Heart left ventricle (tissue), 16 donors: ENCODE results near the gene HIP1. TPM values are rescaled to one million over a fixed set of nuclear protein-coding genes. Genes with fewer than 3 reads are reported as not detected.
A peak's percentile ranks its signal among the peaks of the same experiment; 100 is the strongest.
"Not testable (repeated sequence)": the region's sequence is repeated elsewhere in the genome, so short reads cannot be mapped to it uniquely, and the experiment has no call there.

Source experiments
- ATAC-seq, 4 donors: fragments of 200-7000 bp; cut with Tn5 transposase; one replicate each; pipeline ENCODE4 v1.9.1; 2020 to 2022; ENCODE audit warnings: moderate library complexity in 4 of 4, mild to moderate bottlenecking in 3 of 4, moderate number of reproducible peaks in 1 of 4
- DNase-seq, 5 donors: peaks; one replicate each; pipeline ENCODE4 v3.0.0-alpha.2; 2020
- H3K27ac ChIP-seq, 12 donors: fragments of 200-600 bp; sonication (generic) in 4 of 12; one replicate each; pipeline versions ENCODE4 v1.5.0 to v1.8.0; 2016 to 2022; ENCODE audit warnings: mild to moderate bottlenecking in 2 of 12
- H3K27me3 ChIP-seq, 9 donors: fragments of 200-600 bp; sonication (generic) in 2 of 9; one replicate each; pipeline versions ENCODE4 v1.5.1 to v1.8.0; 2016 to 2022; ENCODE audit warnings: mild to moderate bottlenecking in 3 of 9
- H3K36me3 ChIP-seq, 9 donors: fragments of 200-600 bp; sonication (generic) in 2 of 9; one replicate each; pipeline versions ENCODE4 v1.5.0 to v1.8.0; 2018 to 2022; ENCODE audit warnings: mild to moderate bottlenecking in 2 of 9
- H3K4me1 ChIP-seq, 12 donors: fragments of 200-600 bp; sonication (generic) in 4 of 12; one replicate each; pipeline versions ENCODE4 v1.5.0 to v1.8.0; 2016 to 2022; ENCODE audit warnings: mild to moderate bottlenecking in 3 of 12
- H3K4me3 ChIP-seq, 12 donors: fragments of 200-600 bp; sonication (generic) in 4 of 12; one replicate each; pipeline versions ENCODE4 v1.5.0 to v1.8.0; 2017 to 2022; ENCODE audit warnings: mild to moderate bottlenecking in 9 of 12, moderate library complexity in 4 of 12
- H3K9me3 ChIP-seq, 12 donors: fragments of 200-600 bp; sonication (generic) in 4 of 12; one replicate each; pipeline versions ENCODE4 v1.5.0 to v1.8.0; 2016 to 2022; ENCODE audit warnings: mild to moderate bottlenecking in 1 of 12
- CTCF ChIP-seq, 12 donors: fragments of 200-600 bp; sonication (generic) in 4 of 12; IDR thresholded peaks; one replicate each; pipeline versions ENCODE4 v1.5.0 to v1.8.0; 2018 to 2022; ENCODE audit warnings: antibody characterized with exemption in 12 of 12, mild to moderate bottlenecking in 5 of 12
- POLR2A ChIP-seq, 2 donors: fragments of 450-650 bp; IDR thresholded peaks; one replicate each; pipeline ENCODE4 v1.6.1; 2017; ENCODE audit warnings: antibody characterized with exemption in 2 of 2, mild to moderate bottlenecking in 2 of 2, moderate library complexity in 2 of 2
- WGBS, 4 donors: extraction: QIAGEN DNeasy Blood & Tissue Kit in 2 of 4; methylation state at CpG; one replicate each; pipeline versions ENCODE4 v1.1.5 to v1.1.7; 2013 to 2018; 5-methylcytosine and 5-hydroxymethylcytosine counted together
- intact Hi-C, 10 donors: fragments of 100-400 bp; cut with DNase I; formaldehyde crosslinking; loops; one replicate each; pipeline versions ENCODE4 v1.11.1 to v1.14.2; 2022
- polyA plus RNA-seq, 2 donors: library from polyadenylated mRNA; stranded (reverse); fragments of 200-250 nt; gene quantifications; one replicate each; pipeline ENCODE4 v1.2.3, GENCODE V29; 2013
- total RNA-seq, 9 donors: library from RNA; depleted of rRNA in 2 of 9; stranded (reverse); fragments of >200 nt in 2 of 9; fragmentation: NEBNext Ultra II Directional in 3 of 9; extraction: Animal tissue kit (Norgen Biotek cat#: 25700) in 3 of 9; gene quantifications; one replicate each; pipeline versions ENCODE4 v1.1.0 to v1.2.4, GENCODE V29; 2016 to 2023
- donor health status: ischemic (EF 13 %, LVEDD 7.1; RV severe dilation, severe dysfunction).
- donor health status: healthy with polysubstance abuse.
- donor health status: DM: no; HTN: yes; CAD: no.
- donor health status: DM: no; HTN: no; CAD: no.
- donor health status: ischemic (EF 25% LVEDD 6.9; RV normal size, moderate dysfunction).
- donor health status: ischemic (EF 25% LVEDD 5.7; RV mildly dilated, moderate dysfunction).
- donor health status: healthy.
- donor health status: DM: yes; HTN: yes; CAD: no.
- donor health status: ischemic (EF 35%, LVEDD 5.7; RV mildly dilated, moderate dysfunction).
- donor health status: nonischemic (EF 11% LVEDD 7.7; RV severe dilation, severe dysfunction).
- donor health status: DM: yes; HTN: yes; CAD: no.
- donor health status: PGD.
- donor health status: ischemic (EF 29% LVEDD 5.4; RV normal size, mild dysfunction).
- donor health status: nonischemic (EF 23%, LVEDD 6.1; RV moderate dilation, normal function).

Gene HIP1
- total and polyA plus RNA-seq, 11 donors = 5.9 to 36.4 (median 21.8) TPM

GRCh38 chr7:75572814-75573213 lies 165.9 kb downstream of the HIP1 start:
- no peak for ATAC-seq
- WGBS, 4 donors = 82 to 94% (median 89%) methylated on average over 9 to 11 of the region's 11 CpGs
- intact Hi-C loops = loop anchor here in 1 of 10 donors (5.0 kb wide), 1 partner anchor 54 kb away; no protein-coding TSS in a partner anchor

DNA sequence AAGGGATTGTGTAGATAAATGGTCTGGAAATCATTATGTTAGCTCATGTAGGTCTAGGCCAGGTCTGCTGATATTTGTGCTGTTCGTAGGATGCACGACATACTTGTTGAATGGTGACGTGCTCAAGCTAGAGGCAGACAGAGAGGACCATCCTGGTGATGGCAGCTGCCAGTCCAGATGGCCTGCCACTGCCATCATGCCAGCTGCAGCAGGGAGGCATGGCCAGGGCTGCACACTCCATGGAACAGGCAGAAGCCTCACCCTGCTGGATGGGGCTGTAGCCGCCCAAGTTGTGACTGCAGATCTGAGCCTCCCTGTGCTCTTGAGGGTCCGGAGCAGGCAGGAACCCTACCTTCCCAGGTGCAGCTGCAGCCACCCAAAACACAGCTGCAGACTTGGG lies 166.3 kb downstream of the HIP1 start:
- DNase-seq (no peak), ATAC-seq (no peak)
- intact Hi-C loops = loop anchor here in 1 of 10 donors (5.0 kb wide), 1 partner anchor 55 kb away; no protein-coding TSS in a partner anchor

More at GRCh38 chr7:75572814-75573213, 165.9 kb downstream of the HIP1 start:
- no peak overlapping the region for H3K27ac ChIP-seq
- H3K4me1 ChIP-seq = peaks cover 0 to 12% (median 0%) of the 10 kb centered on the region in 12 donors
- TF ChIP-seq POLR2A (IDR thresholded peaks at IDR 0.05) (no peak), CTCF (IDR thresholded peaks at IDR 0.05) (no peak)
- DNase-seq = no peak
- H3K4me3 ChIP-seq = no peak overlapping the region
- H3K9me3 ChIP-seq = no peaks in the 10 kb centered on the region
- H3K27me3 ChIP-seq = no peaks in the 10 kb centered on the region
- peaks cover 0 to 84% (median 45%) of the 10 kb centered on the region in 9 donors for H3K36me3 ChIP-seq

DNA sequence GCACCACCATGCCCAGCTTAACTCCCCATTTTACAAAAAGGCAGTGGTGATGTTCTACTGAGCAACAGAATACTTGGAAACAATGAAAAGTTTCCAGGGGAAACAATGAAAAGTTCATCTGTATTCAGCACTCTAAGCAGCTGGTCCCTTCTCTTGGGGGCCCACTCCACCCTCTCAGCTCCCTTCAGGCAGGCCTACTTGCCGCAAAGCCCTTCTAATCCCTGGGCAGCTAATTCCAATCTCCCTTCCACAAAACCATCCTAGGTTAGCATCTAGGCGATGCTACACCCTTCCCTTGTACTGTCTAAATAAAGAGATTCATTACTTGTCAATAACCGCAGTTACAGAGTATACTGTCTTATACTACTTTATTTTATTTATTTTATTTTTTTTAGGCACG lies 167.5 kb downstream of the HIP1 start:
- WGBS, 4 donors = 98% methylated on average over 4 of the region's 4 CpGs
- TF ChIP-seq POLR2A (IDR thresholded peaks at IDR 0.05) (no peak), CTCF (IDR thresholded peaks at IDR 0.05) (no peak)
- intact Hi-C loops = loop anchor here in 1 of 10 donors (5.0 kb wide), 1 partner anchor 56 kb away; no protein-coding TSS in a partner anchor
- H3K4me1 ChIP-seq = peaks cover 0 to 12% (median 0%) of the 10 kb centered on the region in 12 donors
- no peaks in the 10 kb centered on the region for H3K9me3 ChIP-seq
- ATAC-seq = no peak
- peaks cover 0 to 86% (median 59%) of the 10 kb centered on the region in 9 donors for H3K36me3 ChIP-seq
- no peak for DNase-seq
- no peaks in the 10 kb centered on the region for H3K27me3 ChIP-seq
- H3K4me3 ChIP-seq = no peak overlapping the region
- H3K27ac ChIP-seq = no peak overlapping the region

More for the DNA sequence above, 166.3 kb downstream of the HIP1 start:
- TF ChIP-seq CTCF (IDR thresholded peaks at IDR 0.05) = no peak
- 88 to 100% (median 97%) methylated on average over 4 to 5 of the region's 5 CpGs for WGBS, 4 donors
- H3K36me3 ChIP-seq = peaks cover 0 to 84% (median 49%) of the 10 kb centered on the region in 9 donors
- no peak overlapping the region for H3K4me3 ChIP-seq
- H3K27ac ChIP-seq = no peak overlapping the region
- H3K4me1 ChIP-seq = peaks cover 0 to 12% (median 0%) of the 10 kb centered on the region in 12 donors
- no peaks in the 10 kb centered on the region for H3K9me3 ChIP-seq
- no peaks in the 10 kb centered on the region for H3K27me3 ChIP-seq

DNA sequence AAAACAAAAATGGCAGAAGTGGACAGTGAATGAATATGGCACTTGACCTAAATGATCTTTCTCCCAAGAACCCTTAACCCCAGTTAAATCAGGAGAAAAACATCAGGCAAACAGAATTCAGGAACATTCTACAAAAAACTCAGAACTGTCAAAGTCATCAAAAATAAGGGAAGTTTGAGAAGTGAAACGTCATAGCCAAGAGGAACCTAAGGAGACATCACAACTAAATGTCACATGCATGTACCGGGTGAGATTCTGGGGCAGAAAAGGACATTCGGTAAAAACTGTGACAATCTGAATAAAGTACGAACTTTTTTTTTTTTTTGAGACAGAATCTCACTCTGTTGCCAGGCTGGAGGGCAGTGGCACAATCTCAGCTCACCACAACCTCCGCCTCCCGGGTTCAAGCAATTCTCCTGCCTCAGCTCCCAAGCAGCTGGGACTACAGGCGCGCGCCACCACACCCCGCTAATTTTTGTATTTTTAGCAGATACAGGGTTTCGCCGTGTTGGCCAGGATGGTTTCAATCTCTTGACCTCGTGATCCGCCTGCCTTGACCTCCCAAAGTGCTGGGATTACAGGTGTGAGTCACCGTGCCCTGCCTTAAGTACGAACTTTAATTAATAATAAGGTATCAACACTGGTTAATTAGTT lies 169.0 kb downstream of the HIP1 start:
- intact Hi-C loops = loop anchor here in 2 of 10 donors (5.0 kb wide), 2 partner anchors 58 to 73 kb away; no protein-coding TSS in a partner anchor
- peak in 1 of 4 donors; percentile 55 for ATAC-seq
- H3K4me3 ChIP-seq, H3K9me3 ChIP-seq, DNase-seq, H3K27me3 ChIP-seq: not testable (repeated sequence)
- H3K36me3 ChIP-seq = peaks cover 0 to 86% (median 53%) of the 10 kb centered on the region in 9 donors
- peaks cover 0 to 26% (median 10%) of the 10 kb centered on the region in 12 donors for H3K4me1 ChIP-seq
- peak overlapping the region in 5 of 12 donors; percentile 18 to 86 (median 40) for H3K27ac ChIP-seq
- 90 to 94% (median 92%) methylated on average over 16 of the region's 16 CpGs for WGBS, 4 donors
